ENCODE data around the gene USH2A.

USH2A gene

GRCh38 chr1:216281757-216282156 is 141.5 kb downstream of the USH2A start:
- DNase-seq, result no peak

GRCh38 chr1:216270086-216270773 is 153.0 kb downstream of the USH2A start:
- DNase-seq, result no peak

GRCh38 chr1:216261631-216262030 is 161.6 kb downstream of the USH2A start:
- DNase-seq, result no peak

GRCh38 chr1:216258856-216259255 is 164.4 kb downstream of the USH2A start:
- DNase-seq, result no peak

GRCh38 chr1:216258386-216258785 is 164.9 kb downstream of the USH2A start:
- no peak for DNase-seq

- no peak for DNase-seq
Observed at GRCh38 chr1:216250861-216251260, 172.4 kb downstream of the USH2A start.

GRCh38 chr1:216248628-216249027 is 174.6 kb downstream of the USH2A start:
- DNase-seq, result no peak

- no peak for DNase-seq
Observed at GRCh38 chr1:216247937-216248336, 175.3 kb downstream of the USH2A start.

GRCh38 chr1:216246577-216247203 is 176.6 kb downstream of the USH2A start:
- DNase-seq, result no peak

- DNase-seq, result no peak
Observed at GRCh38 chr1:216238844-216239243, 184.4 kb downstream of the USH2A start.

GRCh38 chr1:216237927-216238542 is 185.2 kb downstream of the USH2A start:
- no peak for DNase-seq

GRCh38 chr1:216224233-216224632 is 199.0 kb downstream of the USH2A start:
- peak; percentile 64 for DNase-seq

- peak; percentile 67 for DNase-seq
Observed at GRCh38 chr1:216223486-216223885, 199.8 kb downstream of the USH2A start.

- DNase-seq, result no peak
Observed at GRCh38 chr1:216222288-216222687, 201.0 kb downstream of the USH2A start.

GRCh38 chr1:216221260-216221700 is 202.0 kb downstream of the USH2A start:
- peak; percentile 93 for DNase-seq

GRCh38 chr1:216216305-216216704 is 206.9 kb downstream of the USH2A start:
- DNase-seq, result no peak

- DNase-seq, result no peak
Observed at GRCh38 chr1:216215169-216215568, 208.1 kb downstream of the USH2A start.

GRCh38 chr1:216212826-216213225 is 210.4 kb downstream of the USH2A start:
- no peak for DNase-seq

GRCh38 chr1:216210081-216210480 is 213.2 kb downstream of the USH2A start:
- no peak for DNase-seq

GRCh38 chr1:216209125-216209524 is 214.1 kb downstream of the USH2A start:
- DNase-seq, result no peak

GRCh38 chr1:216207154-216207553 is 216.1 kb downstream of the USH2A start:
- DNase-seq, result no peak

- no peak for DNase-seq
Observed at GRCh38 chr1:216205176-216205575, 218.1 kb downstream of the USH2A start.

GRCh38 chr1:216201946-216202345 is 221.3 kb downstream of the USH2A start:
- no peak for DNase-seq

GRCh38 chr1:216200941-216201340 is 222.3 kb downstream of the USH2A start:
- no peak for DNase-seq
